A549 (cell line): ENCODE results near the gene CLCN3. TPM values are rescaled to one million over a fixed set of nuclear protein-coding genes. Genes with fewer than 3 reads are reported as not detected.
"Not testable (repeated sequence)": the region's sequence is repeated elsewhere in the genome, so short reads cannot be mapped to it uniquely, and the experiment has no call there.

Experiments used
- ATAC-seq, 2 experiments: fragments of 200-7000 bp in 1 of 2; fragments of >200 bp in 1 of 2; cut with Nextera tagmentation in 1 of 2; cut with Tn5 transposase in 1 of 2; 3 replicates each; pipeline versions ENCODE4 v1.8.0 to v1.9.1; 2018 to 2020; ENCODE audit warnings: mild to moderate bottlenecking in 1 of 2, moderate library complexity in 1 of 2
- CTCF ChIA-PET: fragments of 300-600 bp; sonication (Branson Sonifier 250); formaldehyde crosslinking; extraction: SDS; loops from one replicate; lab custom pipeline; 2021; ENCODE audit warnings: antibody characterized with exemption, inconsistent platforms; lab: Yijun Ruan, JAX
- POLR2A ChIA-PET: fragments of 350-600 bp; formaldehyde crosslinking; extraction: SDS; loops from one replicate; lab custom pipeline; 2021; ENCODE audit warnings: antibody characterized with exemption, inconsistent platforms; lab: Yijun Ruan, JAX
- DNase-seq, 2 experiments: peaks; one replicate each; pipeline versions ENCODE4 v3.0.0 to v3.0.0-alpha.2; 2011 to 2016; ENCODE audit warnings: low read depth in 1 of 2, low spot score in 1 of 2
- FAIRE-seq: peaks from 2 replicates; lab custom pipeline; 2011; peaks lifted over from hg19 to GRCh38; lab: Jason Lieb, UNC
- H3K27ac ChIP-seq, 2 experiments: fragments of >200 bp; sonication (Bioruptor Twin); formaldehyde crosslinking; 3 replicates each; pipeline ENCODE4 v1.5.1; 2016 to 2017
- H3K4me1 ChIP-seq: fragments of >200 bp; sonication (Bioruptor Twin); formaldehyde crosslinking; 3 replicates; pipeline ENCODE4 v1.6.1; 2016
- H3K4me2 ChIP-seq: fragments of >200 bp; sonication (Bioruptor Twin); formaldehyde crosslinking; 3 replicates; pipeline ENCODE4 v1.6.1; 2016
- H3K4me3 ChIP-seq: fragments of >200 bp; sonication (Bioruptor Twin); formaldehyde crosslinking; 3 replicates; pipeline ENCODE4 v1.5.1; 2016
- H3K9me3 ChIP-seq: fragments of >200 bp; sonication (Bioruptor Twin); formaldehyde crosslinking; 3 replicates; pipeline ENCODE4 v1.6.1; 2016
- CBX2 ChIP-seq: fragments of 200-600 bp; sonication (generic); IDR thresholded peaks from 2 replicates; pipeline ENCODE4 v1.6.1; 2016; ENCODE audit warnings: low read depth, mild to moderate bottlenecking, borderline replicate concordance
- CBX8 ChIP-seq: fragments of 200-600 bp; sonication (generic); IDR thresholded peaks from 2 replicates; pipeline ENCODE4 v1.6.1; 2016
- CEBPB ChIP-seq, 2 experiments: fragments of >200 bp in 1 of 2; sonication (Bioruptor Twin) in 1 of 2; formaldehyde crosslinking in 1 of 2; IDR thresholded peaks; 2 replicates each; pipeline ENCODE4 v1.6.1; 2012 to 2016
- HOXA7 ChIP-seq: fragments of 250-450 bp; sonication (Bioruptor Pico); IDR thresholded peaks from 2 replicates; pipeline ENCODE4 v1.5.0; 2020; ENCODE audit warnings: mild to moderate bottlenecking, moderate library complexity
- JUNB ChIP-seq: fragments of >200 bp; sonication (Bioruptor Twin); formaldehyde crosslinking; IDR thresholded peaks from 2 replicates; pipeline ENCODE4 v1.6.1; 2016
- MYC ChIP-seq: IDR thresholded peaks from 2 replicates; pipeline ENCODE4 v1.6.1; 2012; ENCODE audit warnings: mild to moderate bottlenecking, inconsistent platforms, low read length, improper control_type of control experiment, borderline replicate concordance
- NFE2L2 ChIP-seq: fragments of 150-350 bp; conservative IDR thresholded peaks from 2 replicates; pipeline ENCODE4 v1.6.1; 2014; ENCODE audit warnings: low read length
- PBX3 ChIP-seq: IDR thresholded peaks from 2 replicates; pipeline ENCODE4 v1.6.1; 2012
- TFCP2L1 ChIP-seq: fragments of 250-450 bp; sonication (Bioruptor Pico); IDR thresholded peaks from 2 replicates; pipeline ENCODE4 v1.5.0; 2021; ENCODE audit warnings: mild to moderate bottlenecking
- TP53 ChIP-seq: fragments of 250-450 bp; sonication (Bioruptor Pico); IDR thresholded peaks from 2 replicates; pipeline ENCODE4 v1.5.0; 2021; ENCODE audit warnings: mild to moderate bottlenecking, moderate library complexity
- ZFP36 ChIP-seq: fragments of 450-650 bp; IDR thresholded peaks from 2 replicates; pipeline ENCODE4 v1.6.1; 2014; ENCODE audit warnings: borderline replicate concordance; ENCODE audit not compliant: partially characterized antibody
- WGBS: methylation state at CpG from one replicate; pipeline ENCODE4 v1.1.6; 2017; ENCODE audit errors: missing lambda C conversion rate; 5-methylcytosine and 5-hydroxymethylcytosine counted together
- polyA plus RNA-seq, 4 experiments: library from polyadenylated mRNA; depleted of rRNA in 3 of 4; stranded (reverse); fragments of >200 nt; fragmentation: RNase III in 1 of 4; extraction: RNeasy Plus Mini Kit Qiagen cat#74134 plus additional on column Dnase treatment in 1 of 4; gene quantifications; 2 replicates in 3 of 4; 3 replicates in 1 of 4; pipeline ENCODE4 v1.2.3, GENCODE V29; 2011 to 2017
- TF ChIP-seq, protein P1 (sequence below): fragments of 450-650 bp; IDR thresholded peaks from 2 replicates; pipeline ENCODE4 v1.6.1; 2014; ENCODE audit warnings: antibody characterized with exemption

CLCN3 gene
- polyA plus RNA-seq, 2 of the 4 experiments (the other 2 are of a cell fraction): 18.8 to 53.6 TPM

- 63% methylated on average over 2 of the region's 2 CpGs for WGBS
- POLR2A ChIA-PET: no interaction called here
Measured at GRCh38 chr4:169677150-169677748, 56.9 kb downstream of the CLCN3 start.

DNA sequence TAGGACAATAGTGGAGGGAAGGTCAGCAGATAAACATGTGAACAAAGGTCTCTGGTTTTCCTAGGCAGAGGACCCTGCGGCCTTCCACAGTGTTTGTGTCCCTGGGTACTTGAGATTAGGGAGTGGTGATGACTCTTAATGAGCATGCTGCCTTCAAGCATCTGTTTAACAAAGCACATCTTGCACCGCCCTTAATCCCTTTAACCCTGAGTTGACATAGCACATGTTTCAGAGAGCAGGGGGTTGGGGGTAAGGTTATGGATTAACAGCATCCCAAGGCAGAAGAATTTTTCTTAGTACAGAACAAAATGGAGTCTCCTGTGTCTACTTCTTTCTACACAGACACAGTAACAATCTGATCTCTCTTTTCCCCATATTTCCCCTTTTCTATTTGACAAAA is 58.1 kb downstream of the CLCN3 start:
- CTCF ChIA-PET: not testable (repeated sequence)

More at GRCh38 chr4:169677150-169677748, 56.9 kb downstream of the CLCN3 start:
- H3K4me2 ChIP-seq: no peak overlapping the region
- H3K4me1 ChIP-seq: peaks cover under 1% of the 10 kb centered on the region; the same call in 1 of the 3 replicates
- H3K4me3 ChIP-seq: no peak overlapping the region
- CTCF ChIA-PET: interaction anchor here (1.5 kb wide), 1 partner anchor 41 kb away, joined by 4 read pairs; no protein-coding TSS in a partner anchor
- no peak for DNase-seq
- no peaks in the 10 kb centered on the region for H3K9me3 ChIP-seq
- no peak for FAIRE-seq
- H3K27ac ChIP-seq: no peak overlapping the region
- no peak for TF ChIP-seq TFCP2L1
- TF ChIP-seq, protein P1, sequence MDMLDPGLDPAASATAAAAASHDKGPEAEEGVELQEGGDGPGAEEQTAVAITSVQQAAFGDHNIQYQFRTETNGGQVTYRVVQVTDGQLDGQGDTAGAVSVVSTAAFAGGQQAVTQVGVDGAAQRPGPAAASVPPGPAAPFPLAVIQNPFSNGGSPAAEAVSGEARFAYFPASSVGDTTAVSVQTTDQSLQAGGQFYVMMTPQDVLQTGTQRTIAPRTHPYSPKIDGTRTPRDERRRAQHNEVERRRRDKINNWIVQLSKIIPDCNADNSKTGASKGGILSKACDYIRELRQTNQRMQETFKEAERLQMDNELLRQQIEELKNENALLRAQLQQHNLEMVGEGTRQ: no peak
- no peak for TF ChIP-seq ZFP36
- TF ChIP-seq MYC: no peak
- TF ChIP-seq, all 56 proteins: peak for 0
- ATAC-seq: no peak

DNA sequence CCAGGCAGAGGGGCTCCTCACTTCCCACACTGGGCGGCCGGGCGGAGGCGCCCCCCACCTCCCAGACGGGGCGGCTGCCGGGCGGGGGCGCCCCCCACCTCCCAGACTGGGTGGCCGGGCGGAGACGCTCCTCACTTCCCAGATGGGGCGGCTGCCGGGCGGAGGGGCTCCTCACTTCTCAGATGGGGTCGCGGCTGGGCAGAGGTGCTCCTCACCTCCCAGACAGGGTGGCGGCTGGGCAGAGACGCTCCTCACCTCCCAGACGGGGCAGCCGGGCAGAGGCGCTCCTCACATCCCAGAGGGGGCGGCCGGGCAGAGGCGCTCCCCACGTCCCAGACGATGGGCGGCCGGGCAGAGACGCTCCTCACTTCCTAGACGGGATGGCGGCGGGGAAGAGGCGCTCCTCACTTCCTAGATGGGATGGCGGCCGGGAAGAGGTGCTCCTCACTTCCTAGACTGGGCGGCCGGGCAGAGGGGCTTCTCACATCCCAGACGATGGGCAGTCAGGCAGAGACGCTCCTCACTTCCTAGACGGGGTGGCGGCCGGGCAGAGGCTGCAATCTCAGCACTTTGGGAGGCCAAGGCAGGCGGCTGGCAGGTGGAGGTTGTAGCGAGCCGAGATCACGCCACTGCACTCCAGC is 58.7 kb downstream of the CLCN3 start:
- FAIRE-seq, H3K4me3 ChIP-seq, H3K27ac ChIP-seq, CTCF ChIA-PET, H3K4me2 ChIP-seq, ATAC-seq, H3K4me1 ChIP-seq, H3K9me3 ChIP-seq, DNase-seq, POLR2A ChIA-PET: not testable (repeated sequence)
- WGBS: no CpG with 5 or more reads among the region's 47 CpGs

More for the DNA sequence above, 58.1 kb downstream of the CLCN3 start:
- H3K4me3 ChIP-seq, H3K4me1 ChIP-seq, H3K27ac ChIP-seq, ATAC-seq, DNase-seq, POLR2A ChIA-PET, FAIRE-seq, H3K9me3 ChIP-seq, H3K4me2 ChIP-seq: not testable (repeated sequence)
- 58% methylated on average over 1 of the region's 2 CpGs for WGBS

- Histone ChIP-seq H3K4me2 (no peak overlapping the region), H3K4me3 (no peak overlapping the region), H3K27ac (no peak overlapping the region), H3K4me1 (peaks cover 4% of the 10 kb centered on the region; the same call in 1 of the 3 replicates), H3K9me3 (no peaks in the 10 kb centered on the region)
- ATAC-seq (no peak), DNase-seq (no peak), FAIRE-seq (no peak)
- ChIA-PET POLR2A (no interaction called here), CTCF (no interaction called here)
- TF ChIP-seq NFE2L2 (no peak), PBX3 (no peak), TP53 (CRISPR knock-in tag) (no peak), HOXA7 (CRISPR knock-in tag) (no peak), CBX8 (no peak), JUNB (no peak), CEBPB (IDR thresholded peaks at IDR 0.05) (peak; percentile 53 to 68), CBX2 (no peak)
- 91% methylated on average over 4 of the region's 4 CpGs for WGBS
Measured at GRCh38 chr4:169682372-169683047, 62.1 kb downstream of the CLCN3 start.

- Histone ChIP-seq H3K9me3 (no peaks in the 10 kb centered on the region), H3K4me2 (no peak overlapping the region), H3K27ac (no peak overlapping the region), H3K4me1 (no peaks in the 10 kb centered on the region)
- WGBS: 95% methylated on average over 1 of the region's 1 CpG
- FAIRE-seq: no peak
- CTCF ChIA-PET: interaction anchor here (0.9 kb wide), 1 partner anchor 16 kb away, joined by 6 read pairs; no protein-coding TSS in a partner anchor
- POLR2A ChIA-PET: no interaction called here
- TF ChIP-seq MYC: no peak
- TF ChIP-seq, all 56 proteins: peak for 0
- no peak for ATAC-seq
- no peak for DNase-seq
- no peak overlapping the region for H3K4me3 ChIP-seq
Measured at GRCh38 chr4:169689681-169690080, 69.3 kb downstream of the CLCN3 start.
